Measurements from ENCODE around the gene KDR. TPM values are rescaled to one million over a fixed set of nuclear protein-coding genes. Genes with fewer than 3 reads are reported as not detected.

KDR gene
- total and polyA plus RNA-seq, 2 experiments from 2014 or later: 0.20 TPM; not detected in 1

- TF ChIP-seq EZH2phosphoT487 (IDR thresholded peaks at IDR 0.05; ENCODE audit: insufficient read depth, low read depth): no peak
- no peak for TF ChIP-seq EZH2 (IDR thresholded peaks at IDR 0.05; ENCODE audit: insufficient read depth, poor library complexity, severe bottlenecking)
- H3K9me2 ChIP-seq (ENCODE audit: insufficient read depth): no peaks in the 10 kb centered on the region
- H3K9ac ChIP-seq: no peak overlapping the region
- no peaks in the 10 kb centered on the region for H3K36me3 ChIP-seq (ENCODE audit: low read depth)
- H3K4me2 ChIP-seq (ENCODE audit: unreplicated experiment): no peak overlapping the region
- 0 out of 2 replicates have a peak, but pooled peaks cover 2% of the 10 kb centered on the region for H3K27me3 ChIP-seq (replicated peaks; ENCODE audit: insufficient read depth)
- H3K4me1 ChIP-seq (ENCODE audit: insufficient read depth): no peaks in the 10 kb centered on the region
- no peak for DNase-seq
- H2AFZ ChIP-seq: no peak overlapping the region
- no peaks in the 10 kb centered on the region for H3F3A ChIP-seq (ENCODE audit: insufficient read depth)
- WGBS, 2 experiments (ENCODE audit: low coverage in 1 of 2, low lambda C conversion rate in 2 of 2, missing lambda C conversion rate in 2 of 2): 68 to 73% methylated on average over 5 of the region's 5 CpGs
- no peaks in the 10 kb centered on the region for H3K9me3 ChIP-seq (ENCODE audit: low read depth)
- in situ Hi-C loops (cut with MboI): no loop called here
- no peaks in the 10 kb centered on the region for H3K79me2 ChIP-seq (ENCODE audit: insufficient read depth)
- no peak overlapping the region for H3K4me3 ChIP-seq
- H4K20me1 ChIP-seq (ENCODE audit: insufficient read depth): no peaks in the 10 kb centered on the region
- H3K27ac ChIP-seq: no peak overlapping the region
These were observed 95.4 kb downstream of the KDR start for GRCh38 chr4:55029821-55030503.

GRCh38 chr4:55029321-55029720, 96.1 kb downstream of the KDR start:
- Histone ChIP-seq H4K20me1 (ENCODE audit: insufficient read depth) (no peaks in the 10 kb centered on the region), H3K27ac (no peak overlapping the region), H3K79me2 (ENCODE audit: insufficient read depth) (no peaks in the 10 kb centered on the region), H3F3A (ENCODE audit: insufficient read depth) (no peaks in the 10 kb centered on the region), H3K9me3 (ENCODE audit: low read depth) (no peaks in the 10 kb centered on the region), H3K9ac (no peak overlapping the region), H3K4me3 (no peak overlapping the region), H3K36me3 (ENCODE audit: low read depth) (no peaks in the 10 kb centered on the region), H3K4me1 (ENCODE audit: insufficient read depth) (no peaks in the 10 kb centered on the region), H3K27me3 (replicated peaks; ENCODE audit: insufficient read depth) (0 out of 2 replicates have a peak, but pooled peaks cover 2% of the 10 kb centered on the region), H3K9me2 (ENCODE audit: insufficient read depth) (no peaks in the 10 kb centered on the region), H2AFZ (no peak overlapping the region), H3K4me2 (ENCODE audit: unreplicated experiment) (no peak overlapping the region)
- DNase-seq: no peak
- in situ Hi-C loops (cut with MboI): no loop called here
- no peak for TF ChIP-seq EZH2 (IDR thresholded peaks at IDR 0.05; ENCODE audit: insufficient read depth, poor library complexity, severe bottlenecking)
- no peak for TF ChIP-seq EZH2phosphoT487 (IDR thresholded peaks at IDR 0.05; ENCODE audit: insufficient read depth, low read depth)
- WGBS, 2 experiments (ENCODE audit: low coverage in 1 of 2, low lambda C conversion rate in 2 of 2, missing lambda C conversion rate in 2 of 2): 21 to 31% methylated on average over 1 of the region's 1 CpG

Small RNA genes lying within 50 kb of the gene (small RNA-seq; reads per million reads assigned to genes)
- not detected for gene RN7SL424P (ENCODE audit: low read depth, low replicate concordance)
- gene RNU6-410P (ENCODE audit: low read depth, low replicate concordance): not detected

Other genes with a start within 250 kb of the KDR start
- gene SRD5A3, start 220.6 kb upstream of the KDR start, total RNA-seq (2014; rRNA removed; shearing (Covaris generic)): 16.4 and 20.6 TPM in 2 replicates
- gene SRD5A3, start 220.6 kb upstream of the KDR start, polyA plus RNA-seq (2016; fragmentation: Nextera tagmentation; extraction: Ambion mirVana): 54.2 and 57.9 TPM in 2 replicates